Measurements from ENCODE around the gene CEP152. TPM values are rescaled to one million over a fixed set of nuclear protein-coding genes. Genes with fewer than 3 reads are reported as not detected.
A peak's percentile ranks its signal among the peaks of the same experiment; 100 is the strongest.

CEP152 gene
- total and polyA plus RNA-seq, 9 of the 15 experiments (the other 6 are each of a cell fraction or from before 2014, with no cell fraction given): 9.9 to 43.0 (median 23.6) TPM

GRCh38 chr15:48781481-48782081 is 29.3 kb downstream of the CEP152 start:
- no peak overlapping the region for H3K9ac ChIP-seq (ENCODE audit: insufficient read depth in 1 of 2, low read depth in 2 of 2, low read length in 2 of 2)
- POLR2A ChIA-PET: no interaction called here
- CTCF ChIA-PET (ENCODE audit: low intra/inter-chr PET ratio): no interaction called here
- H3K4me1 ChIP-seq (replicated peaks in 1 of 2; ENCODE audit: control insufficient read depth in 2 of 2, insufficient read depth in 2 of 2, low read length in 2 of 2): no peaks in the 10 kb centered on the region
- 95% methylated on average over 5 of the region's 5 CpGs for WGBS (ENCODE audit: insufficient coverage, low coverage, missing lambda C conversion rate)
- H3K27ac ChIP-seq (ENCODE audit: extremely low read depth, low read depth, low read length): no peak overlapping the region
- BruUV-seq (replicated peaks): no TSS peak
- H3K79me2 ChIP-seq (ENCODE audit: control insufficient read depth, insufficient read depth, low read length): no peaks in the 10 kb centered on the region
- H3K36me3 ChIP-seq (ENCODE audit: control insufficient read depth, insufficient read depth, low read length): peaks cover 79% of the 10 kb centered on the region
- ATAC-seq (no peak), FAIRE-seq (no peak), DNase-seq (ENCODE audit: extremely low read depth in 1 of 4, low spot score in 3 of 4) (no peak)
- intact Hi-C loops (cut with micrococcal nuclease) (no loop called here), in situ Hi-C loops (cut with MboI) (no loop called here)
- H3K4me2 ChIP-seq (ENCODE audit: insufficient read depth, low read length): no peak overlapping the region
- H2AFZ ChIP-seq (ENCODE audit: low read depth, low read length): no peak overlapping the region
- H3K4me3 ChIP-seq: no peak overlapping the region
- no peaks in the 10 kb centered on the region for H3K9me1 ChIP-seq (ENCODE audit: control insufficient read depth, insufficient read depth, low read length)
- no peaks in the 10 kb centered on the region for H3K9me3 ChIP-seq (replicated peaks; ENCODE audit: control insufficient read depth, insufficient read depth, low read depth, low read length)
- H4K20me1 ChIP-seq (replicated peaks; ENCODE audit: control insufficient read depth, insufficient read depth, low read length): no peaks in the 10 kb centered on the region
- TF ChIP-seq MEF2A (IDR thresholded peaks at IDR 0.05; ENCODE audit: control insufficient read depth, low read depth, low read length) (no peak), MAFF (IDR thresholded peaks at IDR 0.05; ENCODE audit: low read length) (peak; percentile 45; the same call in 1 of the 2 replicates), C11orf30 (IDR thresholded peaks at IDR 0.05; ENCODE audit: low read depth) (0 out of 2 replicates have a peak, but pooled peaks have one; percentile 7), ZNF316 (IDR thresholded peaks at IDR 0.05) (peak; percentile 17; the same call in 1 of the 2 replicates), MAFK (IDR thresholded peaks at IDR 0.05; ENCODE audit: low read length) (peak; percentile 64; the same call in 1 of the 2 replicates), HIVEP1 (CRISPR knock-in tag; IDR thresholded peaks at IDR 0.05) (no peak)
- H3K27me3 ChIP-seq (ENCODE audit: control insufficient read depth in 2 of 2, insufficient read depth in 2 of 2, low read length in 2 of 2): no peaks in the 10 kb centered on the region

GRCh38 chr15:48781017-48781416 is 29.9 kb downstream of the CEP152 start:
- Histone ChIP-seq H4K20me1 (replicated peaks; ENCODE audit: control insufficient read depth, insufficient read depth, low read length) (no peaks in the 10 kb centered on the region), H3K36me3 (ENCODE audit: control insufficient read depth, insufficient read depth, low read length) (peaks cover 77% of the 10 kb centered on the region), H3K79me2 (ENCODE audit: control insufficient read depth, insufficient read depth, low read length) (no peaks in the 10 kb centered on the region), H3K27me3 (ENCODE audit: control insufficient read depth in 2 of 2, insufficient read depth in 2 of 2, low read length in 2 of 2) (no peaks in the 10 kb centered on the region), H3K9ac (ENCODE audit: insufficient read depth in 1 of 2, low read depth in 2 of 2, low read length in 2 of 2) (no peak overlapping the region), H3K4me1 (replicated peaks in 1 of 2; ENCODE audit: control insufficient read depth in 2 of 2, insufficient read depth in 2 of 2, low read length in 2 of 2) (no peaks in the 10 kb centered on the region), H3K9me1 (ENCODE audit: control insufficient read depth, insufficient read depth, low read length) (no peaks in the 10 kb centered on the region), H3K4me3 (no peak overlapping the region), H3K4me2 (ENCODE audit: insufficient read depth, low read length) (no peak overlapping the region), H3K27ac (ENCODE audit: extremely low read depth, low read depth, low read length) (no peak overlapping the region), H3K9me3 (replicated peaks; ENCODE audit: control insufficient read depth, insufficient read depth, low read depth, low read length) (no peaks in the 10 kb centered on the region), H2AFZ (ENCODE audit: low read depth, low read length) (no peak overlapping the region)
- in situ Hi-C loops (cut with MboI) (no loop called here), intact Hi-C loops (cut with micrococcal nuclease) (no loop called here)
- FAIRE-seq: no peak
- TF ChIP-seq SRSF7 (optimal IDR thresholded peaks at IDR 0.05; ENCODE audit: low read depth, low read length) (no peak), MLX (CRISPR knock-in tag; conservative IDR thresholded peaks at IDR 0.05) (no peak), NCOA6 (IDR thresholded peaks at IDR 0.05) (no peak), SAP30 (IDR thresholded peaks at IDR 0.05; ENCODE audit: borderline replicate concordance, insufficient read depth, low read depth, low read length, poor library complexity, severe bottlenecking) (no peak), CHD4 (IDR thresholded peaks at IDR 0.05; ENCODE audit: insufficient read depth, insufficient replicate concordance, low read depth, low read length, poor library complexity, severe bottlenecking) (no peak)
- ChIA-PET POLR2A (no interaction called here), CTCF (ENCODE audit: low intra/inter-chr PET ratio) (no interaction called here)
- DNase-seq (ENCODE audit: extremely low read depth in 1 of 4, low spot score in 3 of 4): no peak
- BruUV-seq (replicated peaks): no TSS peak
- 92% methylated on average over 2 of the region's 2 CpGs for WGBS (ENCODE audit: insufficient coverage, low coverage, missing lambda C conversion rate)
- ATAC-seq: no peak
